22Rv1 (cell line): Measurements from ENCODE around the gene PARD6A.

ENCODE experiments used
- ZFX ChIP-seq: fragments of 450-650 bp; IDR thresholded peaks from 2 replicates; pipeline ENCODE4 v1.6.1; 2017; ENCODE audit warnings: antibody characterized with exemption, borderline replicate concordance
- TF ChIP-seq, protein P1 (sequence below): fragments of 450-650 bp; IDR thresholded peaks from 2 replicates; pipeline ENCODE4 v1.5.1; 2017; ENCODE audit warnings: mild to moderate bottlenecking

DNA sequence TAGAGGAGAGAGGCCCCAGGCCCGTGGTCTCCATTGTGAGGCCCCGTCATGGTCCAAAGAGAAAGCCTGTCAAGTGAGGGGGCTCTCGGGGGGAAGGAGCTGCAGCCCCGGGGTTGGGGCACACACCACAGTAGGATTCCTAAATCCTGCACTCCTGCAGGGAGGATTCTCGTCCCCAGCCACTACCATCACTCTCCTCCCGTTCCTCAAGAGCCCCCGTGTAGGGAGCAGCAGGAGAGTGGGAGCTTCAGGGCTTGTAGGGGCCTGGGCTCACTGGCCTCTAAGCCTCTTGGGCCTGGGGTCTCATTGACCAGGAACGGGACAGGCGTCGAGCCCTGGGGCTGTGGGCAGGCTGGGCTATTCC lies 6.7 kb downstream of the PARD6A start:
- TF ChIP-seq, protein P1, sequence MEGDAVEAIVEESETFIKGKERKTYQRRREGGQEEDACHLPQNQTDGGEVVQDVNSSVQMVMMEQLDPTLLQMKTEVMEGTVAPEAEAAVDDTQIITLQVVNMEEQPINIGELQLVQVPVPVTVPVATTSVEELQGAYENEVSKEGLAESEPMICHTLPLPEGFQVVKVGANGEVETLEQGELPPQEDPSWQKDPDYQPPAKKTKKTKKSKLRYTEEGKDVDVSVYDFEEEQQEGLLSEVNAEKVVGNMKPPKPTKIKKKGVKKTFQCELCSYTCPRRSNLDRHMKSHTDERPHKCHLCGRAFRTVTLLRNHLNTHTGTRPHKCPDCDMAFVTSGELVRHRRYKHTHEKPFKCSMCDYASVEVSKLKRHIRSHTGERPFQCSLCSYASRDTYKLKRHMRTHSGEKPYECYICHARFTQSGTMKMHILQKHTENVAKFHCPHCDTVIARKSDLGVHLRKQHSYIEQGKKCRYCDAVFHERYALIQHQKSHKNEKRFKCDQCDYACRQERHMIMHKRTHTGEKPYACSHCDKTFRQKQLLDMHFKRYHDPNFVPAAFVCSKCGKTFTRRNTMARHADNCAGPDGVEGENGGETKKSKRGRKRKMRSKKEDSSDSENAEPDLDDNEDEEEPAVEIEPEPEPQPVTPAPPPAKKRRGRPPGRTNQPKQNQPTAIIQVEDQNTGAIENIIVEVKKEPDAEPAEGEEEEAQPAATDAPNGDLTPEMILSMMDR = no peak
- TF ChIP-seq ZFX = no peak
